ENCODE measurements around the gene UTS2B.

Gene UTS2B

GRCh38 chr3:191237047-191237882 lies 93.1 kb downstream of the UTS2B start:
- no peak for DNase-seq

GRCh38 chr3:191236646-191237045 lies 93.7 kb downstream of the UTS2B start:
- no peak for DNase-seq

- no peak for DNase-seq
Observed at GRCh38 chr3:191235331-191236314, 94.7 kb downstream of the UTS2B start.

- no peak for DNase-seq
Observed at GRCh38 chr3:191234216-191234615, 96.1 kb downstream of the UTS2B start.

GRCh38 chr3:191227541-191227940 lies 102.8 kb downstream of the UTS2B start:
- no peak for DNase-seq

GRCh38 chr3:191221638-191222037 lies 108.7 kb downstream of the UTS2B start:
- DNase-seq: no peak

- DNase-seq: no peak
Observed at GRCh38 chr3:191220908-191221307, 109.4 kb downstream of the UTS2B start.

GRCh38 chr3:191217301-191217700 lies 113.0 kb downstream of the UTS2B start:
- no peak for DNase-seq

Measured in kidney glomerular epithelial cell (primary cell).